Measurements from ENCODE around the gene DNER. TPM values are rescaled to one million over a fixed set of nuclear protein-coding genes. Genes with fewer than 3 reads are reported as not detected.

Gene DNER
- total and polyA plus RNA-seq, 2 of the 4 experiments (the other 2 are of a cell fraction) = under 0.01 to 0.14 TPM

DNA sequence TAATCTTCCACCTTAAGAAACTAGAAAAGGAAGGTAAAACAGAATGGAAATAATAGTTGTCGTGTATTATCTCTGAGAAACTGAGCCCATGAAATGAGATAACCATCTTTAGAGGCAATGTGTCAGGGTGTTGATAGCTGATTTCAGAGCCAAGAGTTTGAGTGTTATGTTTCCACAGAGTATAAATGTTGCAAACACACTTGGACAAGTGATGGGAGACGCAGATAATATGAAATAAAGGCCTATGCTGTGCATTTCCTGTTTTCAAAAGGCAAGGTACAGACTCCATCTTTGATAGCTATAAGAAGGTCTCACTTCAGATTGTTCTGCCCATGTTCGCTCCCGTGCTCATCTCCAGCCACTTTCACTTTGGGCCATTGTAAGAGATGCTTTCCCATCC is 25.9 kb upstream of the DNER start:
- Histone ChIP-seq H3K79me1 (ENCODE audit: low read depth in 1 of 2, low read length in 2 of 2) (no peaks in the 10 kb centered on the region), H2BK20ac (ENCODE audit: low read depth, low read length) (no peak overlapping the region), H3K18ac (ENCODE audit: low read depth, low read length) (no peak overlapping the region), H4K8ac (ENCODE audit: low read depth in 2 of 2, low read length in 2 of 2) (no peak overlapping the region), H4K20me1 (ENCODE audit: insufficient read depth, low read length) (no peaks in the 10 kb centered on the region), H2AFZ (replicated peaks; ENCODE audit: low read length, poor library complexity) (no peak overlapping the region), H3K27ac (ENCODE audit: insufficient read depth, low read length) (no peak overlapping the region), H3K27me3 (ENCODE audit: control insufficient read depth, insufficient read depth, low read length) (no peaks in the 10 kb centered on the region), H3K9me1 (ENCODE audit: insufficient read depth, low read length) (no peaks in the 10 kb centered on the region), H3K9me3 (ENCODE audit: control insufficient read depth, insufficient read depth, low read length) (no peaks in the 10 kb centered on the region; the same call in 1 of the 2 replicates), H2BK120ac (ENCODE audit: low read depth, low read length) (no peak overlapping the region), H3K56ac (ENCODE audit: extremely low read depth, insufficient read depth, low read length) (no peak overlapping the region), H3K4me3 (ENCODE audit: insufficient read depth, low read depth, low read length) (no peak overlapping the region), H3K14ac (replicated peaks; ENCODE audit: low read depth, low read length) (no peak overlapping the region), H3K23ac (ENCODE audit: low read depth, low read length) (no peak overlapping the region), H2BK5ac (ENCODE audit: low read depth, low read length, poor library complexity, severe bottlenecking) (no peak overlapping the region), H2BK15ac (ENCODE audit: low read depth, low read length) (no peak overlapping the region), H2AK9ac (replicated peaks; ENCODE audit: low read depth, low read length, poor library complexity) (no peak overlapping the region), H3K9ac (ENCODE audit: low read depth, low read length) (no peak overlapping the region), H2AK5ac (ENCODE audit: low read depth, low read length) (no peak overlapping the region), H3K4ac (ENCODE audit: low read depth, low read length) (no peak overlapping the region), H3K4me1 (ENCODE audit: control insufficient read depth, insufficient read depth, low read length) (no peaks in the 10 kb centered on the region), H3K36me3 (ENCODE audit: control insufficient read depth, insufficient read depth, low read length) (no peaks in the 10 kb centered on the region), H4K5ac (ENCODE audit: low read depth, low read length) (no peak overlapping the region), H3K4me2 (ENCODE audit: low read depth, low read length) (0 out of 2 replicates have a peak overlapping the region, but pooled peaks have one; percentile 29), H4K91ac (ENCODE audit: insufficient read depth, low read depth, low read length) (no peak overlapping the region)
- ChIA-PET CTCF (no interaction called here), POLR2A (ENCODE audit: unreplicated experiment) (no interaction called here)
- intact Hi-C loops (cut with micrococcal nuclease) (no loop called here), dilution Hi-C loops (cut with HindIII; ENCODE audit: low sequenced_read_pairs, unreplicated experiment) (no loop called here), in situ Hi-C loops (cut with MboI; ENCODE audit: low sequenced_read_pairs) (no loop called here)
- WGBS, 2 experiments (ENCODE audit: extremely low coverage in 2 of 2, insufficient read length in 1 of 2) = 80% methylated on average over 1 of the region's 4 CpGs; no CpG with 5 or more reads in 1 of the 2 experiments
- ATAC-seq (ENCODE audit: low read depth) = no peak
- no TSS peak for BruUV-seq (replicated peaks)
- DNase-seq = no peak
- TF ChIP-seq MAFK (IDR thresholded peaks at IDR 0.05; ENCODE audit: low read depth, low read length) (no peak), RFX5 (IDR thresholded peaks at IDR 0.05; ENCODE audit: low read depth, low read length) (no peak), RCOR1 (IDR thresholded peaks at IDR 0.05; ENCODE audit: insufficient replicate concordance, low read length) (no peak), NFE2L2 (IDR thresholded peaks at IDR 0.05; ENCODE audit: low read depth, low read length) (no peak), RAD21 (IDR thresholded peaks at IDR 0.05; ENCODE audit: low read length) (no peak), BHLHE40 (IDR thresholded peaks at IDR 0.05; ENCODE audit: low read depth, low read length) (no peak), CHD1 (IDR thresholded peaks at IDR 0.05; ENCODE audit: low read depth, low read length) (no peak), POLR2A (IDR thresholded peaks at IDR 0.05; ENCODE audit: low read depth, low read length) (no peak), MAZ (IDR thresholded peaks at IDR 0.05; ENCODE audit: borderline replicate concordance, low read depth, low read length) (no peak), SMC3 (IDR thresholded peaks at IDR 0.05; ENCODE audit: low read depth, low read length) (no peak)
- TF ChIP-seq, protein P1, sequence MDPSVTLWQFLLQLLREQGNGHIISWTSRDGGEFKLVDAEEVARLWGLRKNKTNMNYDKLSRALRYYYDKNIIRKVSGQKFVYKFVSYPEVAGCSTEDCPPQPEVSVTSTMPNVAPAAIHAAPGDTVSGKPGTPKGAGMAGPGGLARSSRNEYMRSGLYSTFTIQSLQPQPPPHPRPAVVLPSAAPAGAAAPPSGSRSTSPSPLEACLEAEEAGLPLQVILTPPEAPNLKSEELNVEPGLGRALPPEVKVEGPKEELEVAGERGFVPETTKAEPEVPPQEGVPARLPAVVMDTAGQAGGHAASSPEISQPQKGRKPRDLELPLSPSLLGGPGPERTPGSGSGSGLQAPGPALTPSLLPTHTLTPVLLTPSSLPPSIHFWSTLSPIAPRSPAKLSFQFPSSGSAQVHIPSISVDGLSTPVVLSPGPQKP (IDR thresholded peaks at IDR 0.05; ENCODE audit: borderline replicate concordance, low read depth, low read length) = no peak
- TF ChIP-seq, protein P2, sequence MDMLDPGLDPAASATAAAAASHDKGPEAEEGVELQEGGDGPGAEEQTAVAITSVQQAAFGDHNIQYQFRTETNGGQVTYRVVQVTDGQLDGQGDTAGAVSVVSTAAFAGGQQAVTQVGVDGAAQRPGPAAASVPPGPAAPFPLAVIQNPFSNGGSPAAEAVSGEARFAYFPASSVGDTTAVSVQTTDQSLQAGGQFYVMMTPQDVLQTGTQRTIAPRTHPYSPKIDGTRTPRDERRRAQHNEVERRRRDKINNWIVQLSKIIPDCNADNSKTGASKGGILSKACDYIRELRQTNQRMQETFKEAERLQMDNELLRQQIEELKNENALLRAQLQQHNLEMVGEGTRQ (IDR thresholded peaks at IDR 0.05; ENCODE audit: low read depth, low read length) = no peak

Data from IMR-90 (cell line).